ENCODE measurements around the gene TNNI2. TPM values are rescaled to one million over a fixed set of nuclear protein-coding genes. Genes with fewer than 3 reads are reported as not detected.

Gene TNNI2
- total RNA-seq, 1 donor from 2014 or later: not detected

DNA sequence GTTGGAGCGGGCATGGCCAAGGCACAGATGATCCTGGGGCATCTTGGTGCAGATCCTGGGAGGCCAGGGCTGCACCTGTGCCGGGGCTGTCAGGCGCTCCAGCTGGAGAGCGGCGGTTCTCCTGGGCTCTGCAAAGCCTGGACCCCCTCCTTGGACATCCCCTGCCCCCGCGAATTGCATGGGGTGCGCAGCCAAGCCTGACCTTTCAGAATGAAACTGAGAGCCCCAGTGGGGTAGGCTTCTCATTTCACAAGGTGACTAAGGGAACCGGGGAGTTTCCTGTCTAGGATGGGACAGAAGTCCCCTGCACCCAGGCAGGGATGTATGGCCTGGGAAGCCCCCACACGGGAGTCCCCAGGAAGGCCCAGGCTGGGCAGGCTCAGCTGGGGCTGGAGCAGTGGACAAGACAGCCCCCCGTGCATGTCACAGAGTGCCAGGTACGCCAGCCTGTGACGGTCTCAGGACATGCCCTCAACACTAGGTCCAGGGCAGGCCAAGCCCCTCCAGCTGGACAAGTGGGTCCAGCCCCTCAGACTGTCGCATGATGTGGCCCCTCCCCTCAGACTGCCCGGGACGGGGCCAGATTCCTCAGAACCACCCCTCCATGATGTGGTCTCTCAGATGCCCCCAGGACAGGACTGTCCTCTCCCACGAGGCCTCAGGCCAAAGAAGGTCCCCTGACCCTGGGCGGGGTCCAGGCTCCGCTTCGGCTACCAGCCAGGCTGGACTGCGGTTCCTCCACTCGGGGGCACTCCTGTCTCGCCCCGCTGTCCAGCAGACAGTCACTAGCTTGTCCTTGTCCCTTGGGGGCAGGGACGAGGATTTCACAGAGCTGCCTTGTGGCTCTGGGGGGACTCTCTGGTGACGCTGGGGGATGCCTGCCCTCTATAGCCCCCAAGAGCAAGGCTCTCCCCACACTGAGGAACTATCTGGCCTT is 16.4 kb downstream of the TNNI2 start:
- no peaks in the 10 kb centered on the region for H3K36me3 ChIP-seq (ENCODE audit: control insufficient read depth, insufficient read depth, low read length)
- no peak overlapping the region for H3K4me3 ChIP-seq (ENCODE audit: low read depth, low read length)
- H3K27me3 ChIP-seq (ENCODE audit: control insufficient read depth, insufficient read depth, low read length): peaks cover 31% of the 10 kb centered on the region
- TF ChIP-seq CTCF (IDR thresholded peaks at IDR 0.05; ENCODE audit: insufficient read depth, low read length, poor library complexity, severe bottlenecking): no peak
- DNase-seq (ENCODE audit: low read depth): no peak

DNA sequence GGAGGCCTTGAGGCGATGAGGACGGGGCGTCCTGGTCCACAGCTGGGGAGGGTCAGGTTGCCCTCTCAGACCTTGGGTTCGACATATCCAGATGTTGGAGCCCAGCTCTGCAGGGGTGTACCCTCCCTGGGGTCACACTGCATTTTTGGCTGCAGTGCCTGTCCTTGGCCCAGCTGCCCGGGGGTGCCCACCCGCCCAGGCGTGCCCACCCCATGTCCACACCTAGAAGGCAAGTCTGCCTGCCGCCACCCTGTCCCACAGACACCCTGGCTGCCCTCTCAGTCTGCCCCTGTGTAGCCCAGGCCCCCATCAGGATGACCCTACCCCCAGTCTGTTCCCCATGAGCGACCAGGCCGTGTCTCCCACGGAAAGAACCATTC is 17.1 kb downstream of the TNNI2 start:
- no peak for TF ChIP-seq CTCF (IDR thresholded peaks at IDR 0.05; ENCODE audit: insufficient read depth, low read length, poor library complexity, severe bottlenecking)
- no peak for DNase-seq (ENCODE audit: low read depth)
- Histone ChIP-seq H3K27me3 (ENCODE audit: control insufficient read depth, insufficient read depth, low read length) (peaks cover 31% of the 10 kb centered on the region), H3K36me3 (ENCODE audit: control insufficient read depth, insufficient read depth, low read length) (no peaks in the 10 kb centered on the region), H3K4me3 (ENCODE audit: low read depth, low read length) (no peak overlapping the region)

GRCh38 chr11:1856306-1857005 is 17.7 kb downstream of the TNNI2 start:
- no peak for TF ChIP-seq CTCF (IDR thresholded peaks at IDR 0.05; ENCODE audit: insufficient read depth, low read length, poor library complexity, severe bottlenecking)
- Histone ChIP-seq H3K27me3 (ENCODE audit: control insufficient read depth, insufficient read depth, low read length) (peaks cover 31% of the 10 kb centered on the region), H3K4me3 (ENCODE audit: low read depth, low read length) (no peak overlapping the region), H3K36me3 (ENCODE audit: control insufficient read depth, insufficient read depth, low read length) (no peaks in the 10 kb centered on the region)
- no peak for DNase-seq (ENCODE audit: low read depth)

- H3K27me3 ChIP-seq (ENCODE audit: control insufficient read depth, insufficient read depth, low read length): peaks cover 29% of the 10 kb centered on the region
- no peak for TF ChIP-seq CTCF (IDR thresholded peaks at IDR 0.05; ENCODE audit: insufficient read depth, low read length, poor library complexity, severe bottlenecking)
- DNase-seq (ENCODE audit: low read depth): no peak
- H3K36me3 ChIP-seq (ENCODE audit: control insufficient read depth, insufficient read depth, low read length): no peaks in the 10 kb centered on the region
- no peak overlapping the region for H3K4me3 ChIP-seq (ENCODE audit: low read depth, low read length)
Observed at GRCh38 chr11:1857064-1857463, 18.3 kb downstream of the TNNI2 start.

DNA sequence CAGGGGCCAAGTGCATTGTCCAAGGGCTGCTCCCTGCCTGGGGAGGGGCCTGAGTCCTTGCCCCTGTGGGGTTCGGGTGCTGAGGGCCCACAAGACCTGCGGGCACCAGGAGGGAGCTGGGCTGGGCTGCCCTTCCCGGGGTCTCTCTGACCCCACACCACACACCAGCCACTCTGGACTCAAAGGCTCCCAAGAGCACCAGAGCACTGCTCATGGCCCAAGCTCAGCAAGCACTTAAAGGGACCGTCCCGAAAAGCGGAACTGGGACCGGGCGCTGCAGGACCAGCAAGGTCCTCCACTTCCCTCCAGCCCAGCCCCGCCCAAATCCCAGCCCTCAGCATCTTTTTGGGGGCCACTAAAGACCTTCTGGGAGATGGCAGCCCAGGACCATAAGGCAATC is 19.4 kb downstream of the TNNI2 start:
- Histone ChIP-seq H3K4me3 (ENCODE audit: low read depth, low read length) (no peak overlapping the region), H3K36me3 (ENCODE audit: control insufficient read depth, insufficient read depth, low read length) (no peaks in the 10 kb centered on the region), H3K27me3 (ENCODE audit: control insufficient read depth, insufficient read depth, low read length) (peaks cover 24% of the 10 kb centered on the region)
- DNase-seq (ENCODE audit: low read depth): no peak
- no peak for TF ChIP-seq CTCF (IDR thresholded peaks at IDR 0.05; ENCODE audit: insufficient read depth, low read length, poor library complexity, severe bottlenecking)

Data from kidney epithelial cell (primary cell).